PFSK-1 (cell line): ENCODE data around the gene FIBCD1.

Source experiments
- FOXP2 ChIP-seq: optimal IDR thresholded peaks from 2 replicates; pipeline ENCODE3; 2011; ENCODE audit warnings: borderline replicate concordance, control low read depth, inconsistent platforms; ENCODE audit not compliant: insufficient read depth; ENCODE audit errors: extremely low read length, extremely low read depth
- POLR2AphosphoS5 ChIP-seq: IDR thresholded peaks from 2 replicates; pipeline ENCODE4 v1.6.1; 2012; ENCODE audit warnings: low read depth, mild to moderate bottlenecking, control low read depth, low read length, moderate library complexity
- REST ChIP-seq, 2 experiments: IDR thresholded peaks; 2 replicates each; pipeline versions ENCODE4 v1.6.1 to v1.8.0; 2011 to 2012; ENCODE audit warnings: low read depth in 2 of 2, low read length in 2 of 2, control low read depth in 1 of 2, inconsistent platforms in 1 of 2, mild to moderate bottlenecking in 1 of 2, moderate library complexity in 1 of 2; ENCODE audit not compliant: insufficient read depth in 1 of 2
- SIN3A ChIP-seq: IDR thresholded peaks from 2 replicates; pipeline ENCODE4 v1.6.1; 2012; ENCODE audit warnings: mild to moderate bottlenecking, low read length, moderate library complexity, borderline replicate concordance; ENCODE audit not compliant: insufficient read depth
- TAF1 ChIP-seq: IDR thresholded peaks from 2 replicates; pipeline ENCODE4 v1.6.1; 2012; ENCODE audit warnings: low read length, control low read depth, borderline replicate concordance; ENCODE audit not compliant: insufficient read depth

Gene FIBCD1

DNA sequence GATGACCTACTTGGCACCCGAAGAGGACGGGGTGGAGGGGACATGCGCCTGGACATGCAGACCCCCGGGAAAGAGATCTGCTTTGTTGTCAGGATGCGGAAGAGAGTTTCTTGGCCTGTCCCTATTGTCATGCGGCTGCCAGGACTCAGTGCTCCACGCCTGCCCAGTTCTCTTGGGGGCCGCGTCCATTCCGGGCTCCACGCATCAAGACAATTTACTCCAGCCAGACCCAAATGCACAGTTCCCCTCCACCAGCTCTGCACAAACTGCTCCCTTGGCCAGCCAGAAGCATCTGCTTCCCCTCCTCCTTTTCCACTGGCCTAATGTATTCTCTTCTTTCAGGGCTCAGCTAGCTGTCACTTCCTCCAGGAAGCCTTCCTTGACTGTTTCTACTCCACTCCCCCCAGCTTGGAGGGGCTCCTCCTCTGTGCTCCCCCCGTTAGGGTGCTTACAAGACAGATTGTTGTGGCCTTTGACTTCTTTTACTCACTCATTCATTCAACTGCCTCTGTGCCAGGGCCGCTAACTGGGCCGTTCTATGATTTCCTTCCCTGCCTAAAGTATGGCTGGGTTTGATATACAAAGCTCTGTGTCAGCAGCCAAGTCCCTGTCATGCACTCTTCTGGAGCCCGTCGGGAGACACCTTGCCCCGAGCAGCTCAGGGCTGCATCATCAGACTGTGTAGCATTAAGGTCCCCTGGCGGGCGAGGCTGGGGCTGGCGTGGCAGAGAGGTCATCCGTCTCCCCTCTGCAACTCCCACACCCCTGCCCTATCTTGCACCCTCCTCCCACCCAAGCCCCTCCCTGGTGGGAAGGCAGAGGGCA, 6.6 kb downstream of the FIBCD1 start:
- TF ChIP-seq TAF1 = no peak
- no peak for TF ChIP-seq FOXP2
- no peak for TF ChIP-seq POLR2AphosphoS5
- no peak for TF ChIP-seq SIN3A
- no peak for TF ChIP-seq REST (IDR thresholded peaks at IDR 0.05; ENCODE audit: insufficient read depth in 1 of 2, low read depth in 2 of 2, low read length in 2 of 2)

GRCh38 chr9:130931508-130932254, 7.4 kb downstream of the FIBCD1 start:
- TF ChIP-seq SIN3A (no peak), FOXP2 (no peak), POLR2AphosphoS5 (no peak), REST (IDR thresholded peaks at IDR 0.05; ENCODE audit: insufficient read depth in 1 of 2, low read depth in 2 of 2, low read length in 2 of 2) (no peak), TAF1 (no peak)

DNA sequence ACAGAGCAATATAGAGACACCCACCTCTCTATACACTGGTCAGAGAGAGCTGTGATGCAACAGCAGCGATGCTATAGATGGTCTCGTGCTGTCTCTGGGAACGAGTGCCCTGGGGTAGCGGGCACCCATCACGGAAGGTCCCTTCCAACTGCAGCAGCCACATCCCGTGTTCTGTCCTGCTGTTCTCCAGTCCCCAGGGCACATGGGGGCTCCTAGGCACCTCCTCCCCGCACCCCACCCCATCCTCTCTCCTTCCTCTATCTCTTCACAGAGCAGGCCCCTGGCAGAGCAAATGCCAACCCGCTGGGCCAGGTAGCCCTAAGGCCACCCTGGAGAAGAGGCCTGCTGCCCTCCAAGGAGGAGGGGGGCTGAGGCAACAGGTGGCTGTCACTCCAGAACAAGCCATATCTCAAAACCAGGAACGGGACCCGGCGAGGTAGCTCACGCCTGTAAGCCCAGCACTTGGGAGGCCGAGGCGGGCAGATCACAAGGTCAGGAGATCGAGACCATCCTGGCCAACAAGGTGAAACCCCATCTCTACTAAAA, 8.2 kb downstream of the FIBCD1 start:
- TF ChIP-seq REST (IDR thresholded peaks at IDR 0.05; ENCODE audit: insufficient read depth in 1 of 2, low read depth in 2 of 2, low read length in 2 of 2) (no peak), TAF1 (no peak), FOXP2 (no peak), POLR2AphosphoS5 (no peak), SIN3A (no peak)

DNA sequence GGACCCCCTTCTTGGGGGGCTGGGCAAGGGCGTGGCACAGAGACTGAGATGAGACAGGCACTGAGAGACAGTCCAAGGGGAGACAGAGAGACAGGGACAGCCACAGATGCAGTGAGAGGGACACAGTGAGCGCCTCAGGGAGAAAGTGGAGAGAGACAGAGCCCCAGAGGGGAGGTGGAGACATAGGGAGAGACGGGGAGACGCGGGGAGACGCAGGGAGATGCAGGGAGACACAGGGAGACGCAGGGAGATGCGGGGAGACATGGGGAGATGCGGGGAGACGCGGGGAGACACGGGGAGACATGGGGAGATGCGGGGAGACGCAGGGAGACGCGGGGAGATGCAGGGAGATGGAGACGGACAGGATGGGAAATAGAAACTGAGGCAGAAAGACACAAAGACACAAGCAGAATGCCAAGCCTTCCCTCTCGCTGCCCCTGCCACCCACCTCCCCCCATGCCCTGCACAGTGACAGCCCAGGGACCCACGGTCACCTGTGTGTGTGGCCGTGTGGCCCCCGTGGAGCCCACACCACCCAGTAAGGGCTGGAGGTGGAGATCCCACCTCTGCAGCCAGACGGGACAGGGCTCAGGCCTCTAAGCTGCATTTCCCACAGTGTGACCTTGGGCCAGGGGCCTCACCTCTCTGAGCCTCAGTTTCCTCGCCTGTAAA, 8.8 kb downstream of the FIBCD1 start:
- no peak for TF ChIP-seq SIN3A
- TF ChIP-seq POLR2AphosphoS5 = no peak
- TF ChIP-seq REST (IDR thresholded peaks at IDR 0.05; ENCODE audit: insufficient read depth in 1 of 2, low read depth in 2 of 2, low read length in 2 of 2) = no peak
- TF ChIP-seq TAF1 = no peak
- no peak for TF ChIP-seq FOXP2
